SK-N-SH (cell line): ENCODE measurements around the gene CA10. TPM values are rescaled to one million over a fixed set of nuclear protein-coding genes. Genes with fewer than 3 reads are reported as not detected.

Experiments
- CTCF ChIA-PET: fragments of 300-600, 350-600 bp; formaldehyde crosslinking; extraction: SDS; loops from one replicate; lab custom pipeline; 2021; lab: Yijun Ruan, JAX
- POLR2A ChIA-PET: fragments of 350-600 bp; sonication (Branson Sonifier 250); formaldehyde crosslinking; extraction: SDS; loops from one replicate; lab custom pipeline; 2020; ENCODE audit warnings: antibody characterized with exemption, inconsistent platforms; lab: Yijun Ruan, JAX
- DNase-seq: peaks from one replicate; pipeline ENCODE4 v3.0.0; 2012
- H2AFZ ChIP-seq: fragments of 200-600 bp; sonication (generic); 2 replicates; pipeline ENCODE4 v1.8.1; 2016; ENCODE audit warnings: antibody characterized with exemption, mild to moderate bottlenecking, low read depth
- H3F3A ChIP-seq: fragments of 200-600 bp; sonication (generic); replicated peaks from 2 replicates; pipeline ENCODE3; 2016; ENCODE audit warnings: antibody characterized with exemption, mild to moderate bottlenecking; ENCODE audit not compliant: insufficient read depth
- H3K27ac ChIP-seq, 2 experiments: fragments of 200-500 bp in 1 of 2; fragments of 200-600 bp in 1 of 2; sonication (Bioruptor generic) in 1 of 2; sonication (generic), shearing (Covaris generic) in 1 of 2; 2 replicates each; pipeline versions ENCODE4 v1.5.1 to v1.6.1; 2014 to 2016; ENCODE audit warnings: low read depth in 2 of 2, inconsistent platforms in 1 of 2, low read length in 1 of 2, mild to moderate bottlenecking in 1 of 2, mixed read lengths in 1 of 2
- H3K27me3 ChIP-seq: fragments of 200-600 bp; sonication (generic), shearing (Covaris generic); 2 replicates; pipeline ENCODE4 v1.6.1; 2016; ENCODE audit warnings: mixed run types; ENCODE audit not compliant: insufficient read depth
- H3K36me3 ChIP-seq, 2 experiments: fragments of 200-500 bp in 1 of 2; fragments of 200-600 bp in 1 of 2; sonication (Bioruptor generic) in 1 of 2; sonication (generic) in 1 of 2; replicated peaks in 1 of 2; 2 replicates each; pipeline versions ENCODE3 to v1.5.1; 2014 to 2016; ENCODE audit warnings: low read length in 1 of 2, mild to moderate bottlenecking in 1 of 2; ENCODE audit not compliant: insufficient read depth in 2 of 2, control insufficient read depth in 1 of 2
- H3K4me1 ChIP-seq, 2 experiments: fragments of 200-500 bp in 1 of 2; fragments of 200-600 bp in 1 of 2; sonication (Bioruptor generic) in 1 of 2; sonication (generic), shearing (Covaris generic) in 1 of 2; 2 replicates each; pipeline versions ENCODE4 v1.5.1 to v1.6.1; 2014 to 2016; ENCODE audit warnings: low read depth in 1 of 2, low read length in 1 of 2, mixed run types in 1 of 2; ENCODE audit not compliant: insufficient read depth in 2 of 2, control insufficient read depth in 1 of 2
- H3K4me2 ChIP-seq: fragments of 200-600 bp; sonication (generic), shearing (Covaris generic); 2 replicates; pipeline ENCODE4 v1.6.1; 2017; ENCODE audit warnings: mixed run types
- H3K4me3 ChIP-seq, 2 experiments: fragments of 200-500 bp in 1 of 2; fragments of 200-600 bp in 1 of 2; sonication (Bioruptor generic) in 1 of 2; sonication (generic), shearing (Covaris generic) in 1 of 2; 2 replicates each; pipeline versions ENCODE4 v1.5.1 to v1.8.1; 2014 to 2016; ENCODE audit warnings: low read depth in 2 of 2, inconsistent platforms in 1 of 2, low read length in 1 of 2, mild to moderate bottlenecking in 1 of 2, mixed read lengths in 1 of 2, moderate library complexity in 1 of 2
- H3K79me2 ChIP-seq: fragments of 200-600 bp; sonication (generic); 2 replicates; pipeline ENCODE4 v1.8.1; 2017; ENCODE audit warnings: mild to moderate bottlenecking; ENCODE audit not compliant: insufficient read depth
- H3K9ac ChIP-seq: fragments of 200-600 bp; sonication (generic); 2 replicates; pipeline ENCODE4 v1.6.1; 2017; ENCODE audit warnings: mixed run types
- H3K9me2 ChIP-seq: fragments of 200-600 bp; sonication (generic); 2 replicates; pipeline ENCODE4 v1.6.1; 2017; ENCODE audit warnings: mixed run types
- H3K9me3 ChIP-seq: fragments of 200-600 bp; sonication (generic); 2 replicates; pipeline ENCODE4 v1.6.1; 2017; ENCODE audit warnings: mixed run types, mild to moderate bottlenecking, moderate library complexity
- H4K20me1 ChIP-seq: fragments of 200-600 bp; sonication (generic); 2 replicates; pipeline ENCODE4 v1.6.1; 2017; ENCODE audit warnings: mild to moderate bottlenecking, mixed run types; ENCODE audit not compliant: insufficient read depth
- CHD2 ChIP-seq: fragments of 150-350 bp; IDR thresholded peaks from 2 replicates; pipeline ENCODE4 v1.6.1; 2018; ENCODE audit warnings: low read length; ENCODE audit not compliant: partially characterized antibody
- EP300 ChIP-seq, 2 experiments: IDR thresholded peaks; 2 replicates each; pipeline versions ENCODE4 v1.4.0 to v1.6.1; 2012; ENCODE audit warnings: borderline replicate concordance in 1 of 2, low read depth in 1 of 2, low read length in 1 of 2
- FOXJ3 ChIP-seq: sonication (generic); formaldehyde crosslinking; IDR thresholded peaks from 2 replicates; pipeline ENCODE4 v1.5.1; 2020; ENCODE audit warnings: mild to moderate bottlenecking, missing genetic modification reagents
- FOXM1 ChIP-seq: IDR thresholded peaks from 2 replicates; pipeline ENCODE4 v1.4.0; 2012; ENCODE audit warnings: low read depth, mild to moderate bottlenecking
- GABPA ChIP-seq: IDR thresholded peaks from 2 replicates; pipeline ENCODE4 v1.4.0; 2012; ENCODE audit warnings: low read depth, mild to moderate bottlenecking
- GATA2 ChIP-seq: sonication (generic); formaldehyde crosslinking; IDR thresholded peaks from 2 replicates; pipeline ENCODE4 v1.5.0; 2020; ENCODE audit warnings: mild to moderate bottlenecking, missing genetic modification reagents
- JUND ChIP-seq: IDR thresholded peaks from 2 replicates; pipeline ENCODE4 v1.4.0; 2012
- MEF2A ChIP-seq: IDR thresholded peaks from 2 replicates; pipeline ENCODE4 v1.4.0; 2012; ENCODE audit warnings: low read depth, borderline replicate concordance
- MXI1 ChIP-seq: IDR thresholded peaks from 2 replicates; pipeline ENCODE4 v1.6.1; 2012; ENCODE audit warnings: mild to moderate bottlenecking, low read depth, low read length, improper control_type of control experiment
- POLR2AphosphoS5 ChIP-seq: IDR thresholded peaks from 2 replicates; pipeline ENCODE4 v1.6.1; 2012; ENCODE audit warnings: low read depth, low read length
- RCOR1 ChIP-seq: fragments of 150-350 bp; IDR thresholded peaks from 2 replicates; pipeline ENCODE4 v1.6.1; 2017; ENCODE audit warnings: antibody characterized with exemption, low read length
- RFX5 ChIP-seq: IDR thresholded peaks from 2 replicates; pipeline ENCODE4 v1.6.1; 2012; ENCODE audit warnings: mild to moderate bottlenecking, improper control_type of control experiment, low read length
- SIN3A ChIP-seq: IDR thresholded peaks from 2 replicates; pipeline ENCODE4 v1.6.1; 2012; ENCODE audit warnings: low read depth, mild to moderate bottlenecking, low read length, moderate library complexity, borderline replicate concordance
- TAF1 ChIP-seq: IDR thresholded peaks from 2 replicates; pipeline ENCODE4 v1.6.1; 2012; ENCODE audit warnings: low read depth, mild to moderate bottlenecking, low read length, moderate library complexity, borderline replicate concordance
- USF2 ChIP-seq: fragments of 150-350 bp; IDR thresholded peaks from 2 replicates; pipeline ENCODE4 v1.6.1; 2017; ENCODE audit warnings: antibody characterized with exemption, low read length, low read depth, borderline replicate concordance
- YY1 ChIP-seq: IDR thresholded peaks from 2 replicates; pipeline ENCODE4 v1.4.0; 2012; ENCODE audit warnings: low read depth, mild to moderate bottlenecking
- whole genome bisulfite sequencing: methylation state at CpG from one replicate; pipeline ENCODE4 v1.1.6; 2017; ENCODE audit warnings: low lambda C conversion rate; 5-methylcytosine and 5-hydroxymethylcytosine counted together
- polyA plus RNA-seq, 3 experiments: library from polyadenylated mRNA; depleted of rRNA; stranded (reverse); fragments of >200 nt; gene quantifications; 2 replicates each; pipeline ENCODE4 v1.2.3, GENCODE V29; 2012
- TF ChIP-seq, protein P1 (sequence below): fragments of 150-350 bp; IDR thresholded peaks from 2 replicates; pipeline ENCODE4 v1.6.1; 2016; ENCODE audit warnings: mild to moderate bottlenecking, low read depth, low read length
- TF ChIP-seq, protein P2 (sequence below): IDR thresholded peaks from 2 replicates; pipeline ENCODE4; 2012
- TF ChIP-seq, protein P3 (sequence below): IDR thresholded peaks from 2 replicates; pipeline ENCODE4 v1.6.1; 2012; ENCODE audit warnings: mild to moderate bottlenecking, low read depth, low read length, moderate library complexity
- TF ChIP-seq, protein P4 (sequence below): IDR thresholded peaks from 2 replicates; pipeline ENCODE4 v1.4.0; 2012; ENCODE audit warnings: low read depth, borderline replicate concordance
- TF ChIP-seq, protein P5 (sequence below): fragments of 200-600 bp; sonication (generic); IDR thresholded peaks from 2 replicates; pipeline ENCODE4 v1.6.1; 2017; ENCODE audit warnings: antibody characterized with exemption, mild to moderate bottlenecking, moderate library complexity

CA10 gene
- polyA plus RNA-seq, 1 of the 3 experiments (the other 2 are of a cell fraction) = not detected

DNA sequence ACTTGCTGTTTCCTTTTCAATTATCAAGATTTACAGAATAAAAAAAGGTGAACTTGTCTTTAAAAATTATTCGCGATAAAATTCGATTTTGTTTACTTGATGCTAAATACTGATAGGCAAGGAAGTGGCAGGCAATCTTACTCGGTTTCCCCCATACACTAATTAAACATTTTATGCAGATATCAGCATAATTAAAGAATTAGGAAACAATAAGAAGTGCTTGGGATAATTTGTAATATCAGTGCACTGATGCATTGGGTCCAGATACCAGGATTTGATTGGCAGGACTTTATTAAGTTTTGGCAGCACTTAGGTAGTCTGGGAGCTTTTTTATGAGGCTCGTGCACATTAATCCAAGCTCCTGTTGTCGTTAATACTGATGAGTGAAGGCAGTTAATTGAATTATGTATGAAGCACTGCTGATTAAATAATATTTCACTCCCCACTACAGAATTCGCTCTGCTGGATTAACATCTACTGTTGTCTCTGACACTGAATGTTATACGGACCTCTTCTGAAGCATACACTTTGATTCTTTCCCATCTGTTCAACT, 165.6 kb downstream of the CA10 start (continued):
- TF ChIP-seq TAF1 (no peak), SIN3A (no peak), POLR2AphosphoS5 (no peak), RCOR1 (peak; percentile 59; the same call in 1 of the 2 replicates), MEF2A (no peak)
- TF ChIP-seq, protein P1, sequence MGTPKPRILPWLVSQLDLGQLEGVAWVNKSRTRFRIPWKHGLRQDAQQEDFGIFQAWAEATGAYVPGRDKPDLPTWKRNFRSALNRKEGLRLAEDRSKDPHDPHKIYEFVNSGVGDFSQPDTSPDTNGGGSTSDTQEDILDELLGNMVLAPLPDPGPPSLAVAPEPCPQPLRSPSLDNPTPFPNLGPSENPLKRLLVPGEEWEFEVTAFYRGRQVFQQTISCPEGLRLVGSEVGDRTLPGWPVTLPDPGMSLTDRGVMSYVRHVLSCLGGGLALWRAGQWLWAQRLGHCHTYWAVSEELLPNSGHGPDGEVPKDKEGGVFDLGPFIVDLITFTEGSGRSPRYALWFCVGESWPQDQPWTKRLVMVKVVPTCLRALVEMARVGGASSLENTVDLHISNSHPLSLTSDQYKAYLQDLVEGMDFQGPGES = no peak
- TF ChIP-seq, protein P2, sequence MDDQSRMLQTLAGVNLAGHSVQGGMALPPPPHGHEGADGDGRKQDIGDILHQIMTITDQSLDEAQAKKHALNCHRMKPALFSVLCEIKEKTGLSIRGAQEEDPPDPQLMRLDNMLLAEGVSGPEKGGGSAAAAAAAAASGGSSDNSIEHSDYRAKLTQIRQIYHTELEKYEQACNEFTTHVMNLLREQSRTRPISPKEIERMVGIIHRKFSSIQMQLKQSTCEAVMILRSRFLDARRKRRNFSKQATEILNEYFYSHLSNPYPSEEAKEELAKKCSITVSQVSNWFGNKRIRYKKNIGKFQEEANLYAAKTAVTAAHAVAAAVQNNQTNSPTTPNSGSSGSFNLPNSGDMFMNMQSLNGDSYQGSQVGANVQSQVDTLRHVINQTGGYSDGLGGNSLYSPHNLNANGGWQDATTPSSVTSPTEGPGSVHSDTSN = no peak

GRCh38 chr17:51971121-51971520, 187.4 kb downstream of the CA10 start:
- no peaks in the 10 kb centered on the region for H3K4me1 ChIP-seq
- ChIA-PET CTCF (no interaction called here), POLR2A (no interaction called here)
- no peak overlapping the region for H2AFZ ChIP-seq
- H3K9ac ChIP-seq = no peak overlapping the region
- H3F3A ChIP-seq = no peaks in the 10 kb centered on the region
- no peak overlapping the region for H3K4me2 ChIP-seq
- WGBS = 16% methylated on average over 1 of the region's 1 CpG
- H3K27ac ChIP-seq = no peak overlapping the region
- no peaks in the 10 kb centered on the region for H3K27me3 ChIP-seq
- H3K9me3 ChIP-seq = no peaks in the 10 kb centered on the region
- DNase-seq = no peak
- no peaks in the 10 kb centered on the region for H3K9me2 ChIP-seq
- no peaks in the 10 kb centered on the region for H4K20me1 ChIP-seq
- no peaks in the 10 kb centered on the region for H3K36me3 ChIP-seq
- H3K79me2 ChIP-seq = no peaks in the 10 kb centered on the region
- H3K4me3 ChIP-seq = no peak overlapping the region
- TF ChIP-seq MXI1 (no peak), YY1 (no peak), FOXM1 (no peak), GABPA (no peak), FOXJ3 (CRISPR knock-in tag) (no peak), EP300 (IDR thresholded peaks at IDR 0.05; ENCODE audit: borderline replicate concordance in 1 of 2, low read depth in 1 of 2, low read length in 1 of 2) (no peak), RCOR1 (no peak), RFX5 (no peak), GATA2 (no peak), USF2 (no peak), POLR2AphosphoS5 (no peak), CHD2 (no peak), JUND (no peak)
- TF ChIP-seq, protein P3, sequence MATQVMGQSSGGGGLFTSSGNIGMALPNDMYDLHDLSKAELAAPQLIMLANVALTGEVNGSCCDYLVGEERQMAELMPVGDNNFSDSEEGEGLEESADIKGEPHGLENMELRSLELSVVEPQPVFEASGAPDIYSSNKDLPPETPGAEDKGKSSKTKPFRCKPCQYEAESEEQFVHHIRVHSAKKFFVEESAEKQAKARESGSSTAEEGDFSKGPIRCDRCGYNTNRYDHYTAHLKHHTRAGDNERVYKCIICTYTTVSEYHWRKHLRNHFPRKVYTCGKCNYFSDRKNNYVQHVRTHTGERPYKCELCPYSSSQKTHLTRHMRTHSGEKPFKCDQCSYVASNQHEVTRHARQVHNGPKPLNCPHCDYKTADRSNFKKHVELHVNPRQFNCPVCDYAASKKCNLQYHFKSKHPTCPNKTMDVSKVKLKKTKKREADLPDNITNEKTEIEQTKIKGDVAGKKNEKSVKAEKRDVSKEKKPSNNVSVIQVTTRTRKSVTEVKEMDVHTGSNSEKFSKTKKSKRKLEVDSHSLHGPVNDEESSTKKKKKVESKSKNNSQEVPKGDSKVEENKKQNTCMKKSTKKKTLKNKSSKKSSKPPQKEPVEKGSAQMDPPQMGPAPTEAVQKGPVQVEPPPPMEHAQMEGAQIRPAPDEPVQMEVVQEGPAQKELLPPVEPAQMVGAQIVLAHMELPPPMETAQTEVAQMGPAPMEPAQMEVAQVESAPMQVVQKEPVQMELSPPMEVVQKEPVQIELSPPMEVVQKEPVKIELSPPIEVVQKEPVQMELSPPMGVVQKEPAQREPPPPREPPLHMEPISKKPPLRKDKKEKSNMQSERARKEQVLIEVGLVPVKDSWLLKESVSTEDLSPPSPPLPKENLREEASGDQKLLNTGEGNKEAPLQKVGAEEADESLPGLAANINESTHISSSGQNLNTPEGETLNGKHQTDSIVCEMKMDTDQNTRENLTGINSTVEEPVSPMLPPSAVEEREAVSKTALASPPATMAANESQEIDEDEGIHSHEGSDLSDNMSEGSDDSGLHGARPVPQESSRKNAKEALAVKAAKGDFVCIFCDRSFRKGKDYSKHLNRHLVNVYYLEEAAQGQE = no peak
- TF ChIP-seq, protein P4, sequence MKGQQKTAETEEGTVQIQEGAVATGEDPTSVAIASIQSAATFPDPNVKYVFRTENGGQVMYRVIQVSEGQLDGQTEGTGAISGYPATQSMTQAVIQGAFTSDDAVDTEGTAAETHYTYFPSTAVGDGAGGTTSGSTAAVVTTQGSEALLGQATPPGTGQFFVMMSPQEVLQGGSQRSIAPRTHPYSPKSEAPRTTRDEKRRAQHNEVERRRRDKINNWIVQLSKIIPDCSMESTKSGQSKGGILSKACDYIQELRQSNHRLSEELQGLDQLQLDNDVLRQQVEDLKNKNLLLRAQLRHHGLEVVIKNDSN = no peak
- TF ChIP-seq, protein P1 = no peak
- TF ChIP-seq, protein P5, sequence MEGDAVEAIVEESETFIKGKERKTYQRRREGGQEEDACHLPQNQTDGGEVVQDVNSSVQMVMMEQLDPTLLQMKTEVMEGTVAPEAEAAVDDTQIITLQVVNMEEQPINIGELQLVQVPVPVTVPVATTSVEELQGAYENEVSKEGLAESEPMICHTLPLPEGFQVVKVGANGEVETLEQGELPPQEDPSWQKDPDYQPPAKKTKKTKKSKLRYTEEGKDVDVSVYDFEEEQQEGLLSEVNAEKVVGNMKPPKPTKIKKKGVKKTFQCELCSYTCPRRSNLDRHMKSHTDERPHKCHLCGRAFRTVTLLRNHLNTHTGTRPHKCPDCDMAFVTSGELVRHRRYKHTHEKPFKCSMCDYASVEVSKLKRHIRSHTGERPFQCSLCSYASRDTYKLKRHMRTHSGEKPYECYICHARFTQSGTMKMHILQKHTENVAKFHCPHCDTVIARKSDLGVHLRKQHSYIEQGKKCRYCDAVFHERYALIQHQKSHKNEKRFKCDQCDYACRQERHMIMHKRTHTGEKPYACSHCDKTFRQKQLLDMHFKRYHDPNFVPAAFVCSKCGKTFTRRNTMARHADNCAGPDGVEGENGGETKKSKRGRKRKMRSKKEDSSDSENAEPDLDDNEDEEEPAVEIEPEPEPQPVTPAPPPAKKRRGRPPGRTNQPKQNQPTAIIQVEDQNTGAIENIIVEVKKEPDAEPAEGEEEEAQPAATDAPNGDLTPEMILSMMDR = no peak
